GM20000 (cell line): ENCODE results near the gene REG4.

Experiments
- DNase-seq: peaks from one replicate; pipeline ENCODE4 v3.0.0; 2012; ENCODE audit warnings: low spot score
- CTCF ChIP-seq: IDR thresholded peaks from 2 replicates; pipeline ENCODE4 v1.5.1; 2012; ENCODE audit warnings: mild to moderate bottlenecking, control low read depth; ENCODE audit errors: extremely low read depth, missing control alignments

The REG4 gene

DNA sequence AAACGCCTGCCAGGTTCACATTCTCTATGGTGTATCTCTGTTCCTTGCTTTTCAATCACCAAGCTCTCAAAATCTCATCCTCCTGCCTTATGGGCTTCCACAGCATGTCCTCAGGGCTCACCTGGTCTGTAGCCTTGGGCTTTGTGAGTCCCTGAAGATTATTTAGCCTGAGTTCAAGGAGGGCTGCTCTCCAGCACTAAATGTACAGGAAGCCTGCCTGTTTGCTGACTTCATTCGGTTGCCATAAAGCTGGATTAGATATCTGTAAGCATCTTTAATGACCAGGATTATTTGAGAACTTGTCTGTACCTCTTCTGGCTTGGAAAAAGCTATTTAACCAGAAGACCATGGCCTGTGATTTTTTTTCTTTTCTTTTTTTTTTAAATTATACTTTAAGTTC is 6.9 kb upstream of the REG4 start:
- no peak for TF ChIP-seq CTCF

DNA sequence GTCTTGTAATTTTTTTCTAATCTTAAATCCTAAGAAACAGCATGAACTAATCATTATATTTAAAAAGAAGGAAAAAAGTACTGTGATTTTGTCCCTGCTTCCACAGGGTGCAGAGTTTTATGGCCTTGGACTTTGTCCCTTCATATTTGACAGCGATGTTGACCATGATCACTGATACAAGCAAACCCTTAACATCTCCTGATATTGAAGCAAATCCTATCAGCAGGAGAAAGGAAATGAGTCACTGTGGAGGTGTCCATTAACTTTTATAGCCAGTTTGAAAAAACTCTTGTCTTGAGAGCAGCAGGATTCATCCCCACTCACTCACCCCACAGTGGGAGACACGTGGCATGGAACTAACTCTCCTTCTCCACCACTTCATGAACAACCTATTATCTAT is 5.1 kb upstream of the REG4 start:
- TF ChIP-seq CTCF = no peak
- no peak for DNase-seq

More for the DNA sequence above, 6.9 kb upstream of the REG4 start:
- DNase-seq = no peak

DNA sequence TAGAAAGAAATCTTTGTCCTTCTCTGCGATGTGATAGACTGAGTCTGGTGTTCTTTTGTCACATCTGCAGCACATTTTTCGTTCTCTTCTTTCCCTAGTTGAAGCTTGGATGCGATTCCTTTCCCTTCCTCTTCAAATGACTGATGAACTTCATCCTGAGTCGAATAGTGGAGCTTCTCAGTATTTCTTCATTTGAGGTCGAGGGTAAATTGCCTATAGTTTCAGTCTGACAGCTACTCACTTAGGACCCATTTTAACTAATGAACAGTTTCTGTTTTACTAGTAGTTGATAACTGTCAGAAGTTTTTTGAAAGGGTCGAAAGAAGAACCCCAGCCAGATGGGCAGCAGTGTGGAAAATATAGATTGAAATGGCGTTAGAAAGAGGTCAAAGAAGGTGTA is 4.7 kb upstream of the REG4 start:
- TF ChIP-seq CTCF = no peak
- no peak for DNase-seq

GRCh38 chr1:119815361-119815760 is 4.1 kb upstream of the REG4 start:
- DNase-seq = no peak
- TF ChIP-seq CTCF = no peak

GRCh38 chr1:119814288-119814687 is 3.0 kb upstream of the REG4 start:
- DNase-seq = no peak
- TF ChIP-seq CTCF = no peak

GRCh38 chr1:119811985-119812557 is 811 bp upstream of the REG4 start:
- TF ChIP-seq CTCF = no peak
- DNase-seq = no peak

GRCh38 chr1:119808972-119809550 is 2.2 kb downstream of the REG4 start:
- DNase-seq = peak; percentile 65
- TF ChIP-seq CTCF = peak; percentile 82
